Suprapubic skin (tissue), 4 donors: ENCODE results near the gene WNK1. TPM values are rescaled to one million over a fixed set of nuclear protein-coding genes. Genes with fewer than 3 reads are reported as not detected.

ENCODE experiments used
- DNase-seq, 2 donors: peaks; one replicate each; pipeline ENCODE4 v3.0.0-alpha.2; 2019; ENCODE audit warnings: low spot score in 2 of 2
- H3K27ac ChIP-seq: fragments of 200-600 bp; sonication (generic); one replicate; pipeline ENCODE4 v1.5.1; 2019
- H3K27me3 ChIP-seq: fragments of 200-600 bp; sonication (generic); one replicate; pipeline ENCODE4 v1.5.1; 2019
- H3K36me3 ChIP-seq: fragments of 200-600 bp; sonication (generic); one replicate; pipeline ENCODE4 v1.5.1; 2019
- H3K4me1 ChIP-seq: fragments of 200-600 bp; sonication (generic); one replicate; pipeline ENCODE4 v1.5.1; 2019
- H3K4me3 ChIP-seq: fragments of 200-600 bp; sonication (generic); one replicate; pipeline ENCODE4 v1.5.1; 2019; ENCODE audit warnings: mild to moderate bottlenecking
- H3K9me3 ChIP-seq: fragments of 200-600 bp; sonication (generic); one replicate; pipeline ENCODE4 v1.5.1; 2019
- CTCF ChIP-seq, 2 donors: fragments of 200-600 bp in 1 of 2; fragments of 450-650 bp in 1 of 2; sonication (generic) in 1 of 2; IDR thresholded peaks; one replicate each; pipeline ENCODE4 v1.5.1; 2016 to 2019; ENCODE audit warnings: antibody characterized with exemption in 2 of 2, mild to moderate bottlenecking in 1 of 2, moderate library complexity in 1 of 2
- EP300 ChIP-seq: sonication (generic); formaldehyde crosslinking; IDR thresholded peaks from one replicate; pipeline ENCODE4 v1.6.1; 2017; ENCODE audit warnings: antibody characterized with exemption
- POLR2A ChIP-seq, 2 donors: fragments of 450-650 bp; IDR thresholded peaks; one replicate each; pipeline ENCODE4 v1.6.1; 2017; ENCODE audit warnings: antibody characterized with exemption in 2 of 2, mild to moderate bottlenecking in 2 of 2, moderate library complexity in 2 of 2
- POLR2AphosphoS5 ChIP-seq, 3 donors: sonication (generic); formaldehyde crosslinking; IDR thresholded peaks; one replicate each; pipeline ENCODE4 v1.6.1; 2017; ENCODE audit warnings: antibody characterized with exemption in 3 of 3
- WGBS: methylation state at CpG from one replicate; pipeline ENCODE4 v1.1.5; 2018; 5-methylcytosine and 5-hydroxymethylcytosine counted together
- total RNA-seq, 4 donors: library from RNA; depleted of rRNA; stranded (reverse); fragments of >200 nt; gene quantifications; one replicate each; pipeline ENCODE4 v1.1.0, GENCODE V29; 2016

The WNK1 gene
- total RNA-seq, 4 donors from 2014 or later = 368 to 724 (median 435) TPM

- TF ChIP-seq POLR2A (IDR thresholded peaks at IDR 0.05) (no peak), POLR2AphosphoS5 (IDR thresholded peaks at IDR 0.05) (no peak), CTCF (IDR thresholded peaks at IDR 0.05) (no peak), EP300 (no peak)
- WGBS = 72% methylated on average over 1 of the region's 1 CpG
- H3K27me3 ChIP-seq = no peaks in the 10 kb centered on the region
- H3K9me3 ChIP-seq = no peaks in the 10 kb centered on the region
- H3K27ac ChIP-seq = no peak overlapping the region
- peaks cover 72% of the 10 kb centered on the region for H3K36me3 ChIP-seq
- no peak overlapping the region for H3K4me3 ChIP-seq
- DNase-seq = no peak
- H3K4me1 ChIP-seq = peaks cover 11% of the 10 kb centered on the region
These were observed 110.9 kb downstream of the WNK1 start for GRCh38 chr12:863285-863684.

- Histone ChIP-seq H3K9me3 (no peaks in the 10 kb centered on the region), H3K27ac (no peak overlapping the region), H3K4me1 (peaks cover 5% of the 10 kb centered on the region), H3K36me3 (peaks cover 87% of the 10 kb centered on the region), H3K4me3 (no peak overlapping the region), H3K27me3 (no peaks in the 10 kb centered on the region)
- no peak for DNase-seq
- TF ChIP-seq EP300 = no peak
- WGBS = 78% methylated on average over 1 of the region's 1 CpG
These were observed 113.2 kb downstream of the WNK1 start for GRCh38 chr12:865614-866013.

GRCh38 chr12:867905-868304, 115.5 kb downstream of the WNK1 start:
- H3K4me1 ChIP-seq = no peaks in the 10 kb centered on the region
- no peak overlapping the region for H3K27ac ChIP-seq
- no peaks in the 10 kb centered on the region for H3K9me3 ChIP-seq
- no peak overlapping the region for H3K4me3 ChIP-seq
- 94% methylated on average over 5 of the region's 5 CpGs for WGBS
- H3K27me3 ChIP-seq = no peaks in the 10 kb centered on the region
- no peak for DNase-seq
- H3K36me3 ChIP-seq = peaks cover 84% of the 10 kb centered on the region
- TF ChIP-seq POLR2AphosphoS5 (IDR thresholded peaks at IDR 0.05) (no peak), POLR2A (IDR thresholded peaks at IDR 0.05) (no peak), EP300 (no peak), CTCF (IDR thresholded peaks at IDR 0.05) (no peak)

GRCh38 chr12:868722-869121, 116.3 kb downstream of the WNK1 start:
- TF ChIP-seq POLR2A (IDR thresholded peaks at IDR 0.05) = no peak
- TF ChIP-seq POLR2AphosphoS5 (IDR thresholded peaks at IDR 0.05) = no peak
- no peak for TF ChIP-seq EP300
- no peak for TF ChIP-seq CTCF (IDR thresholded peaks at IDR 0.05)
- 71% methylated on average over 3 of the region's 3 CpGs for WGBS
- H3K27me3 ChIP-seq = no peaks in the 10 kb centered on the region
- no peaks in the 10 kb centered on the region for H3K4me1 ChIP-seq
- DNase-seq = no peak
- no peaks in the 10 kb centered on the region for H3K9me3 ChIP-seq
- H3K27ac ChIP-seq = no peak overlapping the region
- no peak overlapping the region for H3K4me3 ChIP-seq
- H3K36me3 ChIP-seq = peaks cover 82% of the 10 kb centered on the region

- Histone ChIP-seq H3K27me3 (no peaks in the 10 kb centered on the region), H3K36me3 (peaks cover 78% of the 10 kb centered on the region), H3K4me3 (no peak overlapping the region), H3K9me3 (no peaks in the 10 kb centered on the region), H3K4me1 (no peaks in the 10 kb centered on the region), H3K27ac (no peak overlapping the region)
- DNase-seq = no peak
- 92% methylated on average over 1 of the region's 1 CpG for WGBS
- TF ChIP-seq CTCF (IDR thresholded peaks at IDR 0.05) = no peak
- no peak for TF ChIP-seq POLR2A (IDR thresholded peaks at IDR 0.05)
- no peak for TF ChIP-seq EP300
- TF ChIP-seq POLR2AphosphoS5 (IDR thresholded peaks at IDR 0.05) = no peak
These were observed 118.0 kb downstream of the WNK1 start for GRCh38 chr12:870378-870777.

- H3K36me3 ChIP-seq = peaks cover 69% of the 10 kb centered on the region
- no peaks in the 10 kb centered on the region for H3K4me1 ChIP-seq
- no peaks in the 10 kb centered on the region for H3K27me3 ChIP-seq
- H3K4me3 ChIP-seq = no peak overlapping the region
- no peak for TF ChIP-seq POLR2AphosphoS5 (IDR thresholded peaks at IDR 0.05)
- 54% methylated on average over 2 of the region's 2 CpGs for WGBS
- DNase-seq = no peak
- no peak overlapping the region for H3K27ac ChIP-seq
- no peaks in the 10 kb centered on the region for H3K9me3 ChIP-seq
These were observed 121.6 kb downstream of the WNK1 start for GRCh38 chr12:873954-874353.
